ENCODE measurements around the gene C16orf92.
A peak's percentile ranks its signal among the peaks of the same experiment; 100 is the strongest.
"Not testable (repeated sequence)": the region's sequence is repeated elsewhere in the genome, so short reads cannot be mapped to it uniquely, and the experiment has no call there.

C16orf92 gene

GRCh38 chr16:30027588-30028437 lies 4.8 kb downstream of the C16orf92 start:
- no peak for DNase-seq

GRCh38 chr16:30028438-30029076 lies 5.6 kb downstream of the C16orf92 start:
- no peak for DNase-seq

GRCh38 chr16:30030011-30030685 lies 7.2 kb downstream of the C16orf92 start:
- no peak for DNase-seq

GRCh38 chr16:30030841-30031413 lies 7.9 kb downstream of the C16orf92 start, which contains the start of gene TLCD3B:
TLCD3B (minus strand) TSS chr16:30031271; CDS start chr16:30030527, 744 bp downstream.
- DNase-seq: no peak

- DNase-seq: no peak
Observed at GRCh38 chr16:30031477-30031918, 8.5 kb downstream of the C16orf92 start.

- DNase-seq: peak; percentile 45
Observed at GRCh38 chr16:30032083-30032819, 9.3 kb downstream of the C16orf92 start.

GRCh38 chr16:30033270-30033669 lies 10.3 kb downstream of the C16orf92 start:
- DNase-seq: no peak

GRCh38 chr16:30040221-30040620 lies 17.2 kb downstream of the C16orf92 start:
- no peak for DNase-seq

GRCh38 chr16:30040690-30041089 lies 17.7 kb downstream of the C16orf92 start:
- not testable (repeated sequence) for DNase-seq

- DNase-seq: no peak
Observed at GRCh38 chr16:30041841-30042240, 18.8 kb downstream of the C16orf92 start.

GRCh38 chr16:30046178-30046577 lies 23.2 kb downstream of the C16orf92 start:
- DNase-seq: no peak

- no peak for DNase-seq
Observed at GRCh38 chr16:30046588-30046987, 23.6 kb downstream of the C16orf92 start.

GRCh38 chr16:30049871-30050270 lies 26.9 kb downstream of the C16orf92 start:
- no peak for DNase-seq

- no peak for DNase-seq
Observed at GRCh38 chr16:30051518-30051917, 28.5 kb downstream of the C16orf92 start.

- DNase-seq: peak; percentile 92
Observed at GRCh38 chr16:30052671-30053372, 29.8 kb downstream of the C16orf92 start.

- no peak for DNase-seq
Observed at GRCh38 chr16:30053376-30054015, 30.5 kb downstream of the C16orf92 start.

GRCh38 chr16:30054451-30054850 lies 31.5 kb downstream of the C16orf92 start:
- DNase-seq: no peak

- no peak for DNase-seq
Observed at GRCh38 chr16:30054959-30055553, 32.1 kb downstream of the C16orf92 start.

- DNase-seq: no peak
Observed at GRCh38 chr16:30060346-30060745, 37.3 kb downstream of the C16orf92 start.

- no peak for DNase-seq
Observed at GRCh38 chr16:30060836-30061554, 38.0 kb downstream of the C16orf92 start.
